AG10803 (cell line): Measurements from ENCODE around the gene SLCO2A1.

ENCODE experiments used
- DNase-seq: peaks from one replicate; pipeline ENCODE4 v3.0.0; 2010; ENCODE audit warnings: low read depth
- H3K4me3 ChIP-seq: 2 replicates; pipeline ENCODE4 v1.5.1; 2011; ENCODE audit warnings: mild to moderate bottlenecking, low read length, control low read depth
- CTCF ChIP-seq: conservative IDR thresholded peaks from 2 replicates; pipeline ENCODE4 v1.5.1; 2011; ENCODE audit warnings: mild to moderate bottlenecking, low read length, control low read depth, inconsistent platforms

Gene SLCO2A1

DNA sequence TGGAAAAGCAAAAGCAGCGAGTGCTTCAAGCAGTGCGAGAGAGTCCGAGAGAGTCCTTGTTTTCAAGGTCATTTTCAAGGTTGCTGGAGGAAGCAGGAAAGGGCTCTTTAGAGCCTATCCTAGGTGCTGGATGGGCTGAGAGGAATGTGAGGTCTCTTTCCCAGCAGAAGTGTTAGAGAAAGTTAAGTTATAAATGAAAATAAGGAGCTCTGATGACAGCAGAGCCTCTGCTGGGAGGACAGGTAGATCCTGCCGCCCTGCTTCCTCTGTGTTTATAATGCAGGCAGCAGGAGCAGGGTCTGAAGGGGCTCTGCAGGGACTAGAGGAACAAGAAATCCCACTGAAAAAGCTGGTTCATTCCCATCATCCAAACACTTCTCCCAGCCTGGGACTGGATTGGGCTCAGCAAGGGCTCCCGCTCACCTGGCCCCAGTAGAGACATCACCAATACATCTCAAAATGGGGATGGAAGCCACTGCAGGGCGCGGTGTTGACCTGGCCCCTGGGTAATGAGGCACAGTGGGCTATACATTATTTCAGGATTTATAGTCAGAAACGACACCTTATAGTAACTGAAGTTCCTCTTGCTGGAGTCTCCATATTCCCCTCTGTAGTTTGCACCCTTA, 92.6 kb downstream of the SLCO2A1 start:
- no peak for TF ChIP-seq CTCF
- no peak for DNase-seq
- no peak overlapping the region for H3K4me3 ChIP-seq

GRCh38 chr3:133935843-133936769, 93.6 kb downstream of the SLCO2A1 start:
- no peak overlapping the region for H3K4me3 ChIP-seq
- no peak for DNase-seq
- TF ChIP-seq CTCF: no peak

GRCh38 chr3:133934996-133935842, 94.5 kb downstream of the SLCO2A1 start:
- TF ChIP-seq CTCF: no peak
- H3K4me3 ChIP-seq: no peak overlapping the region
- no peak for DNase-seq

- no peak overlapping the region for H3K4me3 ChIP-seq
- TF ChIP-seq CTCF: no peak
- DNase-seq: no peak
These were observed 95.4 kb downstream of the SLCO2A1 start for GRCh38 chr3:133934073-133934970.

GRCh38 chr3:133933097-133934024, 96.4 kb downstream of the SLCO2A1 start:
- no peak for TF ChIP-seq CTCF
- H3K4me3 ChIP-seq: no peak overlapping the region
- no peak for DNase-seq

DNA sequence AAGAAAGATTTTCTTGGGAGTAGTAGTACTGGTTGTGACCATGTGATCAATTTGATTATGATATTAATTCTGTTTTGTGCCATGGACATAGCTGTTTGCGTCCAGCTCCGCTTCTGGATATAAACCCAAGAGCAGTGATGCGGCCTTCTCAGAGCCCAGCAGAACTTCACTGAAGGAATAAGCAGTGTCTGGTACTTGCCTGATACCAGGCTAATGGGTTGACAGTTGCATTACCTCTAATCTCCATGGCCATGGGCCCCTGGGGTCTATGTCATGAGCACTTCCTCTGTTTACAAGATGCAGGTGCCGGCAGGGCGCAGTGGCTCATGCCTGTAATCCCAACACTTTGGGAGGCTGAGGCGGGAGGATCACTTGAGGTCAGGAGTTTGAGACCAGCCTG, 97.7 kb downstream of the SLCO2A1 start:
- DNase-seq: no peak
- no peak overlapping the region for H3K4me3 ChIP-seq
- no peak for TF ChIP-seq CTCF
